ENCODE measurements around the gene CHD3. TPM values are rescaled to one million over a fixed set of nuclear protein-coding genes. Genes with fewer than 3 reads are reported as not detected.
A peak's percentile ranks its signal among the peaks of the same experiment; 100 is the strongest.

CHD3 gene
- total and polyA plus RNA-seq, 2 of the 13 experiments (the other 11 are each of a cell fraction or from before 2014, with no cell fraction given), result 2.7 to 3.7 TPM

- TF ChIP-seq IKZF4 (CRISPR knock-in tag; IDR thresholded peaks at IDR 0.05; ENCODE audit: borderline replicate concordance, low read depth, not compliant biosample characterization) (peak; percentile 23), KAT2B (IDR thresholded peaks at IDR 0.05; ENCODE audit: borderline replicate concordance, low read depth, low read length) (no peak), ZNF572 (CRISPR knock-in tag; IDR thresholded peaks at IDR 0.05) (peak; percentile 64; the same call in 1 of the 2 replicates), HOXA9 (CRISPR knock-in tag; IDR thresholded peaks at IDR 0.05; ENCODE audit: borderline replicate concordance) (no peak), CREB1 (IDR thresholded peaks at IDR 0.05) (no peak), CREB1 (CRISPR knock-in tag; IDR thresholded peaks at IDR 0.05) (peak; percentile 60; the same call in 1 of the 2 replicates), GFI1 (CRISPR knock-in tag; IDR thresholded peaks at IDR 0.05; ENCODE audit: borderline replicate concordance) (0 out of 2 replicates have a peak, but pooled peaks have one; percentile 30), NFIC (IDR thresholded peaks at IDR 0.05; ENCODE audit: low read length) (peak; percentile 34; the same call in 1 of the 2 replicates), GMEB1 (CRISPR knock-in tag; IDR thresholded peaks at IDR 0.05; ENCODE audit: borderline replicate concordance) (peak; percentile 54), ZNF329 (CRISPR knock-in tag; IDR thresholded peaks at IDR 0.05; ENCODE audit: low read depth) (no peak), ZNF160 (CRISPR knock-in tag; IDR thresholded peaks at IDR 0.05) (0 out of 2 replicates have a peak, but pooled peaks have one; percentile 26), MED1 (CRISPR knock-in tag; IDR thresholded peaks at IDR 0.05) (no peak), ZNF691 (CRISPR knock-in tag; IDR thresholded peaks at IDR 0.05; ENCODE audit: borderline replicate concordance, low read depth) (no peak), RORA (CRISPR knock-in tag; IDR thresholded peaks at IDR 0.05) (no peak), ATF7-NPFF (CRISPR knock-in tag; IDR thresholded peaks at IDR 0.05; ENCODE audit: low read depth) (0 out of 2 replicates have a peak, but pooled peaks have one; percentile 53), NFE2 (CRISPR knock-in tag; IDR thresholded peaks at IDR 0.05) (no peak)
- TF ChIP-seq, protein P1, sequence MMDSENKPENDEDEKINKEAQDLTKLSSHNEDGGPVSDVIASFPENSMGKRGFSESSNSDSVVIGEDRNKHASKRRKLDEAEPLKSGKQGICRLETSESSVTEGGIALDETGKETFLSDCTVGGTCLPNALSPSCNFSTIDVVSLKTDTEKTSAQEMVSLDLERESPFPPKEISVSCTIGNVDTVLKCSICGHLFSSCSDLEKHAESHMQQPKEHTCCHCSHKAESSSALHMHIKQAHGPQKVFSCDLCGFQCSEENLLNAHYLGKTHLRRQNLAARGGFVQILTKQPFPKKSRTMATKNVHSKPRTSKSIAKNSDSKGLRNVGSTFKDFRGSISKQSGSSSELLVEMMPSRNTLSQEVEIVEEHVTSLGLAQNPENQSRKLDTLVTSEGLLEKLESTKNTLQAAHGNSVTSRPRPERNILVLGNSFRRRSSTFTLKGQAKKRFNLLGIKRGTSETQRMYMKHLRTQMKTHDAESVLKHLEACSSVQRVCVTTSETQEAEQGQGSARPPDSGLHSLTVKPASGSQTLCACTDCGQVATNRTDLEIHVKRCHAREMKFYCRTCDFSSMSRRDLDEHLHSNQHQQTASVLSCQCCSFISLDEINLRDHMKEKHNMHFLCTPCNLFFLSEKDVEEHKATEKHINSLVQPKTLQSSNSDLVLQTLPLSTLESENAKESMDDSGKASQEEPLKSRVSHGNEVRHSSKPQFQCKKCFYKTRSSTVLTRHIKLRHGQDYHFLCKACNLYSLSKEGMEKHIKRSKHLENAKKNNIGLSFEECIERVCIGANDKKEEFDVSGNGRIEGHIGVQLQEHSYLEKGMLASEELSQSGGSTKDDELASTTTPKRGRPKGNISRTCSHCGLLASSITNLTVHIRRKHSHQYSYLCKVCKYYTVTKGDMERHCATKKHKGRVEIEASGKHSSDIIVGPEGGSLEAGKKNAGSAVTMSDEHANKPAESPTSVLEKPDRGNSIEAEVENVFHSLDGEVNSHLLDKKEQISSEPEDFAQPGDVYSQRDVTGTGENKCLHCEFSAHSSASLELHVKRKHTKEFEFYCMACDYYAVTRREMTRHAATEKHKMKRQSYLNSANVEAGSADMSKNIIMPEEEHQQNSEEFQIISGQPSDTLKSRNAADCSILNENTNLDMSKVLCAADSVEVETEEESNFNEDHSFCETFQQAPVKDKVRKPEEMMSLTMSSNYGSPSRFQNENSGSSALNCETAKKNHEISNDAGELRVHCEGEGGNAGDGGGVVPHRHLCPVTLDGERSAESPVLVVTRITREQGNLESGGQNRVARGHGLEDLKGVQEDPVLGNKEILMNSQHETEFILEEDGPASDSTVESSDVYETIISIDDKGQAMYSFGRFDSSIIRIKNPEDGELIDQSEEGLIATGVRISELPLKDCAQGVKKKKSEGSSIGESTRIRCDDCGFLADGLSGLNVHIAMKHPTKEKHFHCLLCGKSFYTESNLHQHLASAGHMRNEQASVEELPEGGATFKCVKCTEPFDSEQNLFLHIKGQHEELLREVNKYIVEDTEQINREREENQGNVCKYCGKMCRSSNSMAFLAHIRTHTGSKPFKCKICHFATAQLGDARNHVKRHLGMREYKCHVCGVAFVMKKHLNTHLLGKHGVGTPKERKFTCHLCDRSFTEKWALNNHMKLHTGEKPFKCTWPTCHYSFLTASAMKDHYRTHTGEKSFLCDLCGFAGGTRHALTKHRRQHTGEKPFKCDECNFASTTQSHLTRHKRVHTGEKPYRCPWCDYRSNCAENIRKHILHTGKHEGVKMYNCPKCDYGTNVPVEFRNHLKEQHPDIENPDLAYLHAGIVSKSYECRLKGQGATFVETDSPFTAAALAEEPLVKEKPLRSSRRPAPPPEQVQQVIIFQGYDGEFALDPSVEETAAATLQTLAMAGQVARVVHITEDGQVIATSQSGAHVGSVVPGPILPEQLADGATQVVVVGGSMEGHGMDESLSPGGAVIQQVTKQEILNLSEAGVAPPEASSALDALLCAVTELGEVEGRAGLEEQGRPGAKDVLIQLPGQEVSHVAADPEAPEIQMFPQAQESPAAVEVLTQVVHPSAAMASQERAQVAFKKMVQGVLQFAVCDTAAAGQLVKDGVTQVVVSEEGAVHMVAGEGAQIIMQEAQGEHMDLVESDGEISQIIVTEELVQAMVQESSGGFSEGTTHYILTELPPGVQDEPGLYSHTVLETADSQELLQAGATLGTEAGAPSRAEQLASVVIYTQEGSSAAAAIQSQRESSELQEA (CRISPR knock-in tag; IDR thresholded peaks at IDR 0.05; ENCODE audit: not compliant biosample characterization), result peak; percentile 79
These were observed 30.7 kb upstream of the CHD3 start, which contains the start of gene CYB5D1 (continued) for GRCh38 chr17:7857713-7858521.
